ENCODE data around the gene WAC. TPM values are rescaled to one million over a fixed set of nuclear protein-coding genes. Genes with fewer than 3 reads are reported as not detected.

Gene WAC
- total RNA-seq, 1 donor from 2014 or later: 115 TPM

DNA sequence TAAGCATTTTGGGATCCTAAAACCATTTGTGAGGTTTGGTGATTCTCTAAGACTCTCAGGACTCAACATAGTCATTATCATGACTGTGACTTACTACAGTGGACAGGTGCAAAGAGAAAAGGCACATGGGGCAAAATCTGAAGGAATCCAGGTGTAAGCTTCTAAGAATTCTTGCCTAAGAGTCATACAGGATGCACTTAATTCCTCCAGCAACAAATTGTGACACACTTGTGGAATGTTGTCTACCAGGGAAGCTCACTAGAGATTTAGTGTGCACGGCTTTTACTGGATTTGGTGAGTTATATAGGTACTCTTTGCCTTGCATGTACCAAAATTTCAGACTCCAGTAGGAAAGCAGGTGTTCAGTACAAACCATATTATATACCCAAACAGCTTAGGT is 47.9 kb downstream of the WAC start:
- Mint-ChIP-seq H3K4me3 (no peak overlapping the region), H3K4me1 (ENCODE audit: unreplicated experiment) (peaks cover 22% of the 10 kb centered on the region), H3K36me3 (peaks cover 37% of the 10 kb centered on the region), H3K27me3 (no peaks in the 10 kb centered on the region), H3K27ac (peak overlapping the region; percentile 54), H3K9me3 (no peaks in the 10 kb centered on the region)
- TF ChIP-seq, protein P1, sequence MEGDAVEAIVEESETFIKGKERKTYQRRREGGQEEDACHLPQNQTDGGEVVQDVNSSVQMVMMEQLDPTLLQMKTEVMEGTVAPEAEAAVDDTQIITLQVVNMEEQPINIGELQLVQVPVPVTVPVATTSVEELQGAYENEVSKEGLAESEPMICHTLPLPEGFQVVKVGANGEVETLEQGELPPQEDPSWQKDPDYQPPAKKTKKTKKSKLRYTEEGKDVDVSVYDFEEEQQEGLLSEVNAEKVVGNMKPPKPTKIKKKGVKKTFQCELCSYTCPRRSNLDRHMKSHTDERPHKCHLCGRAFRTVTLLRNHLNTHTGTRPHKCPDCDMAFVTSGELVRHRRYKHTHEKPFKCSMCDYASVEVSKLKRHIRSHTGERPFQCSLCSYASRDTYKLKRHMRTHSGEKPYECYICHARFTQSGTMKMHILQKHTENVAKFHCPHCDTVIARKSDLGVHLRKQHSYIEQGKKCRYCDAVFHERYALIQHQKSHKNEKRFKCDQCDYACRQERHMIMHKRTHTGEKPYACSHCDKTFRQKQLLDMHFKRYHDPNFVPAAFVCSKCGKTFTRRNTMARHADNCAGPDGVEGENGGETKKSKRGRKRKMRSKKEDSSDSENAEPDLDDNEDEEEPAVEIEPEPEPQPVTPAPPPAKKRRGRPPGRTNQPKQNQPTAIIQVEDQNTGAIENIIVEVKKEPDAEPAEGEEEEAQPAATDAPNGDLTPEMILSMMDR (conservative IDR thresholded peaks at IDR 0.05): no peak
- DNase-seq (ENCODE audit: extremely low spot score, unreplicated experiment): no peak

DNA sequence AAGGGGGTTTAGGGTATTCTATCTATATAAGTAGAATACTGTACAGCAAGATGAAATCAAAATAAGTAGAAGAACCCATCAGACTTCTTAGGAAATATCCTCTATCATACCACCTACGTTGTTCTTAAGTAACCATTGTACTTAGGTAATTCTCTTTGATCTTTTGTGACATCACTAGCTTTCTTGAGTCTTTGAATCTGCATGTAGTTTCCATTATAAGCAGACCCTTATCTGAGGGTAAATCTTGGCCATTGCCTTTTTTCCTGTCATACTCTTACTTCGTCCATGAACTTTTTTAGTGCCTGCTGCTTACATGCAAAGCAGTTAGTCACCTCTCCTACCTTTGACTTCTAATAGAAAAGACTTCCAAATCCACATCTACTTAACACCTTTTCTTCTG is 49.0 kb downstream of the WAC start:
- Mint-ChIP-seq H3K27ac (no peak overlapping the region), H3K36me3 (peaks cover 40% of the 10 kb centered on the region), H3K4me1 (ENCODE audit: unreplicated experiment) (peaks cover 22% of the 10 kb centered on the region), H3K4me3 (no peak overlapping the region), H3K9me3 (no peaks in the 10 kb centered on the region), H3K27me3 (no peaks in the 10 kb centered on the region)
- TF ChIP-seq, protein P1 (conservative IDR thresholded peaks at IDR 0.05): no peak
- no peak for DNase-seq (ENCODE audit: extremely low spot score, unreplicated experiment)

DNA sequence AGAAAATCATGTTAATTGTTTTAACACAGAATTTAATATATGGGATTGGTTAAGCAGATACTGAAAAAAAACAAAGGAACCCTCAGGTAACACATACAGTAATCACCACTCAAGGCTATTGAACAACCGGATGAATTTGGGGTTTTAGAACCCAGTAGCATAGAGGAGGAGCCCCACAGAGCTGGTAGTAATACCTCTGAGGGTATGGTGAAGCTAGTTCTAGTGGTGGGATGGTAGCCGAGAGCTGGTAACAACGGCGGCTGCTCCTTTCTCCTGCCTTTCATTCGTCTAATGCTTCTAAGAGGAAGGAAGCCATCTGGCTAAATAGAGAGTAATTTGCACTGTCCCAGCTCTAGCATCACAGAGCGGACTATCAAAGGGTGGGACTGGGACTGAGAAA is 52.2 kb downstream of the WAC start:
- Mint-ChIP-seq H3K4me1 (ENCODE audit: unreplicated experiment) (peaks cover 7% of the 10 kb centered on the region), H3K4me3 (no peak overlapping the region), H3K36me3 (peaks cover 43% of the 10 kb centered on the region), H3K27ac (no peak overlapping the region), H3K27me3 (no peaks in the 10 kb centered on the region), H3K9me3 (no peaks in the 10 kb centered on the region)
- no peak for DNase-seq (ENCODE audit: extremely low spot score, unreplicated experiment)
- TF ChIP-seq, protein P1 (conservative IDR thresholded peaks at IDR 0.05): no peak

DNA sequence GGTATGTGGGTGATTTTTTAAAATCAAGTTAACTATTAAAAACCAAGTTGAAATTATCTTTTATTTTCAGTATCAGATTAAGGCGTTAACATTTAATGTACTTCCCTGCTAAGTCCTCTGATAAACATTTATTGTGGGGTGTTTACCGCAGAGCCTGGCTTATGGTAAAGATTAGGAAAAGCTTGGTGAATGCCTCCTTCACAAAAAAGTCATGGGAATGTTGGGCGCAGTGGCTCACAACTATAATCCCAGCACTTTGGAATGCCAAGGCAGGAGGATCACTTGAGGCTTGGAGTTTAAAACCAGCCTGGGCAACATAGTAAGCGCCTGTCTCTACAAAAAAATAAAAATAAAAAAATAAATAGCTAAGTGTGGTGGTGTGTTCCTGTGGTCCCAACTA is 53.3 kb downstream of the WAC start:
- Mint-ChIP-seq H3K27me3 (no peaks in the 10 kb centered on the region), H3K27ac (no peak overlapping the region), H3K36me3 (peaks cover 41% of the 10 kb centered on the region), H3K4me3 (no peak overlapping the region), H3K4me1 (ENCODE audit: unreplicated experiment) (peaks cover 6% of the 10 kb centered on the region), H3K9me3 (no peaks in the 10 kb centered on the region)
- no peak for DNase-seq (ENCODE audit: extremely low spot score, unreplicated experiment)
- TF ChIP-seq, protein P1 (conservative IDR thresholded peaks at IDR 0.05): no peak

DNA sequence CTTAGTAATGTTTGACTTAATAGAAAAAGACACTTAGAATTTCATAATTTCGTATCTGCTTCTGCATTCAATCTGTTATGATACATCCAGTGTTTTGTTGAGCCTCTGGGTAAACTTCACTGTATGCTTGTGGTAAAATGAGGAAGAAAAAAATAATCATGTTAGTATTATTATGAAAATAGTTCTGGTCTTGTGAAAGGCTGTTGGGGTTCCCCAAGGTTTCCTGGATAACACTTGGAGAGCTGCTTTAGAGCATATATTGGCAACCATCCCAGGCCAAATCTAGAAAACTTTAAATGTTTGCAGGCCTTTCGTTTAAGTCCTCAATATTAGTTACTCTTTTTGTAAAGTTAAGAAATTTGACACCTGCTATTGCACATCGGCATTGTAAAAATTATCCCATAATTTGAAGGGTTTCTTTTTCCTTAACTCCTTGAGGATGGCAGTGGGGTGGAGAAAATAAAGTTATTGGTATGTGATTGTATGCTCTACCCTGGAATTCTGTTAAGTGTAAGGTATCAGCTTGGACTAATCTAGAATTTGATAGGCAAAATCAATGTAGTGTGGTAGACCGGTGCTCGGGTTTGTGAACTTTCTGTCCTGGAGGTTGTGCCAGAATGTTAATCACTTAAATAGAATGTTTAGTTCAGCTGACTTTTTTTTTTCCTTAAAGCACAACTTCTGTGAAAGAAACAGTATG is 54.5 kb downstream of the WAC start:
- Mint-ChIP-seq H3K4me1 (ENCODE audit: unreplicated experiment) (no peaks in the 10 kb centered on the region), H3K9me3 (no peaks in the 10 kb centered on the region), H3K4me3 (no peak overlapping the region), H3K36me3 (peaks cover 41% of the 10 kb centered on the region), H3K27ac (peak overlapping the region; percentile 8), H3K27me3 (no peaks in the 10 kb centered on the region)
- DNase-seq (ENCODE audit: extremely low spot score, unreplicated experiment): no peak
- TF ChIP-seq, protein P1 (conservative IDR thresholded peaks at IDR 0.05): no peak

DNA sequence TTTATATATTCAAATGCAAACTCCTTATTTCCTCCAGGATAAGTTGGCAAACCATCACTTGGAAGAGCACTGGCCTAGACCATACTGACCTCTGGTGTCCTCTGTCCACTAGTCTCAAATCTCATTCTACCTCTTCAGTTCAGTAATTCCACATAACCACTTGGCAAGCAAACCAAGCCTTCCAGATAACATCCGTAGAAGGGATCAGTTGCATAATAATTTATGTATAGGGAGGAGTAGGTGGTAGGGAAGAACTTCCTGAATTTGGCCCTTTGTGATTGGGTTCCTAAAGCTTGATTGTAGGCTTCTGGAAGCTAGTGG is 55.0 kb downstream of the WAC start:
- no peaks in the 10 kb centered on the region for H3K27me3 Mint-ChIP-seq
- no peaks in the 10 kb centered on the region for H3K9me3 Mint-ChIP-seq
- H3K4me3 Mint-ChIP-seq: no peak overlapping the region
- no peak for DNase-seq (ENCODE audit: extremely low spot score, unreplicated experiment)
- peak overlapping the region; percentile 8 for H3K27ac Mint-ChIP-seq
- H3K4me1 Mint-ChIP-seq (ENCODE audit: unreplicated experiment): peaks cover 2% of the 10 kb centered on the region
- H3K36me3 Mint-ChIP-seq: peaks cover 42% of the 10 kb centered on the region
- TF ChIP-seq, protein P1 (conservative IDR thresholded peaks at IDR 0.05): no peak

All from type B pancreatic cell (in vitro differentiated cells).